SU-DHL-6 (cell line): ENCODE measurements around the gene SMAD6.

Experiments
- H2AFZ ChIP-seq: fragments of 200-600 bp; sonication (generic); 2 replicates; pipeline ENCODE4 v1.6.1; 2014; ENCODE audit warnings: low read depth, mild to moderate bottlenecking, moderate library complexity, mixed read lengths, antibody characterized with exemption, low read length; ENCODE audit not compliant: severe bottlenecking
- H3F3A ChIP-seq: fragments of 200-600 bp; shearing (Covaris generic); 2 replicates; pipeline ENCODE4 v1.6.0; 2016; ENCODE audit warnings: antibody characterized with exemption, mild to moderate bottlenecking; ENCODE audit not compliant: insufficient read depth
- H3K27ac ChIP-seq: fragments of 200-600 bp; sonication (generic); 2 replicates; pipeline ENCODE4 v1.5.1; 2016; ENCODE audit warnings: low read depth, mild to moderate bottlenecking, low read length, moderate library complexity, mixed read lengths
- H3K27me3 ChIP-seq: fragments of 200-600 bp; sonication (generic), shearing (Covaris generic); 2 replicates; pipeline ENCODE4 v1.6.0; 2014; ENCODE audit warnings: mild to moderate bottlenecking, low read length
- H3K36me3 ChIP-seq: fragments of 200-600 bp; sonication (generic); 2 replicates; pipeline ENCODE4 v1.6.1; 2014; ENCODE audit warnings: mild to moderate bottlenecking, low read length, mixed read lengths
- H3K4me2 ChIP-seq: fragments of 300-600, 200-600 bp; shearing (Covaris generic), sonication (generic); 2 replicates; pipeline ENCODE4 v1.6.0; 2014; ENCODE audit warnings: low read length, low read depth, mild to moderate bottlenecking; ENCODE audit not compliant: poor library complexity, severe bottlenecking
- H3K4me3 ChIP-seq: fragments of 200-600 bp; sonication (generic); 2 replicates; pipeline ENCODE4 v1.5.1; 2014; ENCODE audit warnings: antibody characterized with exemption, low read length, mild to moderate bottlenecking, mixed read lengths; ENCODE audit not compliant: insufficient read depth, poor library complexity, severe bottlenecking
- H3K79me2 ChIP-seq: fragments of 200-600 bp; sonication (generic); 2 replicates; pipeline ENCODE4 v1.6.1; 2014; ENCODE audit warnings: mild to moderate bottlenecking, low read length, moderate library complexity; ENCODE audit not compliant: insufficient read depth
- H3K9ac ChIP-seq: fragments of 200-600 bp; sonication (generic); 2 replicates; pipeline ENCODE4 v1.7.0; 2014; ENCODE audit warnings: mild to moderate bottlenecking, low read length
- H3K9me2 ChIP-seq: fragments of 200-600 bp; sonication (generic); replicated peaks from 2 replicates; pipeline ENCODE4 v1.6.1; 2014; ENCODE audit warnings: low read length; ENCODE audit not compliant: insufficient read depth
- H3K9me3 ChIP-seq: fragments of 200-600 bp; sonication (generic); 2 replicates; pipeline ENCODE4 v1.6.1; 2014; ENCODE audit warnings: low read length, mixed read lengths; ENCODE audit not compliant: insufficient read depth
- H4K20me1 ChIP-seq: fragments of 200-600 bp; sonication (generic); 2 replicates; pipeline ENCODE4 v1.6.1; 2014; ENCODE audit warnings: low read depth, mild to moderate bottlenecking, antibody characterized with exemption, low read length, moderate library complexity, mixed read lengths
- EZH2phosphoT487 ChIP-seq: fragments of 200-600 bp; sonication (generic), shearing (Covaris generic); conservative IDR thresholded peaks from 2 replicates; pipeline ENCODE4 v1.6.1; 2018; ENCODE audit warnings: mild to moderate bottlenecking, antibody characterized with exemption, low read length, moderate library complexity, mixed read lengths
- TF ChIP-seq, protein P1 (sequence below): fragments of 200-600 bp; sonication (generic); IDR thresholded peaks from one replicate; pipeline ENCODE4 v1.5.1; 2017; ENCODE audit warnings: antibody characterized with exemption, mild to moderate bottlenecking, low read length, moderate library complexity; ENCODE audit not compliant: insufficient read depth, poor library complexity, severe bottlenecking

Gene SMAD6

GRCh38 chr15:66808181-66808824 lies 106.3 kb downstream of the SMAD6 start:
- no peaks in the 10 kb centered on the region for H3K9me2 ChIP-seq
- H3K9ac ChIP-seq = no peak overlapping the region
- no peaks in the 10 kb centered on the region for H4K20me1 ChIP-seq
- no peak overlapping the region for H3K4me2 ChIP-seq
- no peaks in the 10 kb centered on the region for H3K27me3 ChIP-seq
- H3K79me2 ChIP-seq = no peaks in the 10 kb centered on the region
- no peak overlapping the region for H3K4me3 ChIP-seq
- no peak overlapping the region for H2AFZ ChIP-seq
- H3K9me3 ChIP-seq = no peaks in the 10 kb centered on the region
- TF ChIP-seq EZH2phosphoT487 = no peak
- TF ChIP-seq, protein P1, sequence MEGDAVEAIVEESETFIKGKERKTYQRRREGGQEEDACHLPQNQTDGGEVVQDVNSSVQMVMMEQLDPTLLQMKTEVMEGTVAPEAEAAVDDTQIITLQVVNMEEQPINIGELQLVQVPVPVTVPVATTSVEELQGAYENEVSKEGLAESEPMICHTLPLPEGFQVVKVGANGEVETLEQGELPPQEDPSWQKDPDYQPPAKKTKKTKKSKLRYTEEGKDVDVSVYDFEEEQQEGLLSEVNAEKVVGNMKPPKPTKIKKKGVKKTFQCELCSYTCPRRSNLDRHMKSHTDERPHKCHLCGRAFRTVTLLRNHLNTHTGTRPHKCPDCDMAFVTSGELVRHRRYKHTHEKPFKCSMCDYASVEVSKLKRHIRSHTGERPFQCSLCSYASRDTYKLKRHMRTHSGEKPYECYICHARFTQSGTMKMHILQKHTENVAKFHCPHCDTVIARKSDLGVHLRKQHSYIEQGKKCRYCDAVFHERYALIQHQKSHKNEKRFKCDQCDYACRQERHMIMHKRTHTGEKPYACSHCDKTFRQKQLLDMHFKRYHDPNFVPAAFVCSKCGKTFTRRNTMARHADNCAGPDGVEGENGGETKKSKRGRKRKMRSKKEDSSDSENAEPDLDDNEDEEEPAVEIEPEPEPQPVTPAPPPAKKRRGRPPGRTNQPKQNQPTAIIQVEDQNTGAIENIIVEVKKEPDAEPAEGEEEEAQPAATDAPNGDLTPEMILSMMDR = no peak
- no peaks in the 10 kb centered on the region for H3F3A ChIP-seq
- H3K36me3 ChIP-seq = no peaks in the 10 kb centered on the region
- H3K27ac ChIP-seq = no peak overlapping the region

GRCh38 chr15:66809664-66810063 lies 107.6 kb downstream of the SMAD6 start:
- no peaks in the 10 kb centered on the region for H3K27me3 ChIP-seq
- no peaks in the 10 kb centered on the region for H3K79me2 ChIP-seq
- H3K4me2 ChIP-seq = no peak overlapping the region
- no peaks in the 10 kb centered on the region for H3F3A ChIP-seq
- no peaks in the 10 kb centered on the region for H3K36me3 ChIP-seq
- H3K9ac ChIP-seq = no peak overlapping the region
- no peak for TF ChIP-seq EZH2phosphoT487
- TF ChIP-seq, protein P1 = no peak
- no peaks in the 10 kb centered on the region for H3K9me3 ChIP-seq
- H3K4me3 ChIP-seq = no peak overlapping the region
- H2AFZ ChIP-seq = no peak overlapping the region
- no peaks in the 10 kb centered on the region for H3K9me2 ChIP-seq
- H4K20me1 ChIP-seq = no peaks in the 10 kb centered on the region
- H3K27ac ChIP-seq = no peak overlapping the region

GRCh38 chr15:66815318-66815717 lies 113.3 kb downstream of the SMAD6 start:
- Histone ChIP-seq H3K27me3 (no peaks in the 10 kb centered on the region), H3F3A (no peaks in the 10 kb centered on the region), H3K4me2 (no peak overlapping the region), H3K9me3 (no peaks in the 10 kb centered on the region), H3K4me3 (no peak overlapping the region), H3K9ac (no peak overlapping the region), H2AFZ (no peak overlapping the region), H3K36me3 (no peaks in the 10 kb centered on the region), H3K9me2 (no peaks in the 10 kb centered on the region), H4K20me1 (no peaks in the 10 kb centered on the region), H3K79me2 (no peaks in the 10 kb centered on the region), H3K27ac (no peak overlapping the region)
- TF ChIP-seq, protein P1 = no peak
- TF ChIP-seq EZH2phosphoT487 = no peak
